HG03159 (cell line): ENCODE results near the gene ALPP.
"Not testable (repeated sequence)": the region's sequence is repeated elsewhere in the genome, so short reads cannot be mapped to it uniquely, and the experiment has no call there.

Experiments used
- ATAC-seq: cut with Tn5 transposase; IDR thresholded peaks from one replicate; pipeline ENCODE4 v1.9.1; 2021; ENCODE audit warnings: mild to moderate bottlenecking, moderate library complexity; ENCODE audit not compliant: unreplicated experiment

Gene ALPP

GRCh38 chr2:232363064-232363783 is 15.3 kb upstream of the ALPP start:
- not testable (repeated sequence) for ATAC-seq

GRCh38 chr2:232363784-232364615 is 14.6 kb upstream of the ALPP start:
- no peak for ATAC-seq

- not testable (repeated sequence) for ATAC-seq
These were observed 13.6 kb upstream of the ALPP start for GRCh38 chr2:232364806-232365594.

GRCh38 chr2:232365621-232366321 is 12.8 kb upstream of the ALPP start:
- ATAC-seq = no peak

- not testable (repeated sequence) for ATAC-seq
These were observed 12.1 kb upstream of the ALPP start for GRCh38 chr2:232366461-232366860.

DNA sequence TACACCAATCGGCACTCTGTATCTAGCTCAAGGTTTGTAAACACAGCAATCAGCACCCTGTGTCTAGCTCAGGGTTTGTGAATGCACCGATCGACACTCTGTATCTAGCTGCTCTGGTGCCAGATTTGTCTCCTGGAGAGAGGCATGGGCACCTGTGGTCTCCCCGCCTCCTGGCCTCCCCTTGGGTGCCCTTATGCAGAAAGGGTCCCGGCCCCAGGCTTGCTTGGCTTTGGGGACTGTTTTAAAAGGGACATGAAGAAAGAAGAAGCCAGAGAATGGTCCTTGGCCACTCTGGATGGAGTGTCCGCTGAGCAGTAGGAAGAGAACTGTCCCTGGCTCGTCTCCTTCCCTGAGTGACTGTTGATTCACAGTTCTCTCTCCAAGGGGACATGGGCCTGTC is 11.5 kb upstream of the ALPP start:
- no peak for ATAC-seq

DNA sequence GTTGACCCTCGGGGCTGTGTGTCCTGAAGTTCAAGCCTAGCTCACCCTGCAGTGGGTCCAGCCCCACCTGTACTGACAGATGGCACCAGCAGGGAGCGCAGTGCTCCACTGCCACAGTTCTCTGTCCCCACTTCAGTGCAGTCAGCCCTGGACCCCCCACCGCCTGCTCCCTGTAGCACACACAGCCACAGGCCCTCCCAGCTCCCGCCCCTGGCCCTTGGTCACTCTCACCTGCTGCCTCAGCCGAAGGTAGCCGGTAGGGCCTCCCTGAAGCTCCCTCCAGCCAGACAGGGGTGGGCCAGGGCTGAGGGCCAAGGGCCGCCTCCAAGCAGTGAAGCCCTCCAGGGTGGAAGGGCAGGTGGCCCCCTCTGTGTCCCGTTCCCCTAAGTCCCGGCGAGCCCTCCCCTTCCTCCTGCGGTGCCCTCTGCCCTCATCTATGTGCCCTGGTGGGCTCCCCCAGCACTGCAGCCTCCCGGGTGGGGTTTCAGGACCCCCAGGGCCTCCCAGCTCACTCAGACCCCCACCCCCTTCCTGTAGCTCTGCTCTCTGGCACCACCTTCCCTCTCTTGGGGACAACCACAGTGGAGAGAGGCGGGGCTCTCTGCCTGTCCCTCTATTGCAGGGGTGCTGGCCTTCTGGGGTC is 10.8 kb upstream of the ALPP start:
- ATAC-seq = no peak

GRCh38 chr2:232368311-232368731 is 10.2 kb upstream of the ALPP start:
- no peak for ATAC-seq

- no peak for ATAC-seq
These were observed 9.2 kb upstream of the ALPP start for GRCh38 chr2:232369126-232369951.

DNA sequence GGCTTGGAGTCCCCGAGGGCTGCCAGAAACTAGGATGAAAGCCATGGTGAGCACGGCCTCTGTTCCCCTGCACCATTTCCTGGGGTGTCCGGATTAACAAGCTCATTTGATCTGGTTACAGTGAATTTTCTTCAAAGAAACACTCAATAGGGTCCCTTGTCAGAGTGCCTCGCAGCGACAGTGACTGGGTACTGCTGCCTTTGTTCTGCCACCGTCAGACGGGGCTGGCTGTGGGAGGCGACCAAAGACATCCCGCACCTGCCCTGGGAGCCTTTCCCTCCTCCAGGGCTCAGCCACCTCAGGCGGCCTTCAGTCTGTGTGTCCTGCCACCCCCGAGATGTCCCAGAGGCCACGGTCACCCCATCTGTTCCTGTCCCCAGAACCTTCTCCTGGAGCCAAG is 8.5 kb upstream of the ALPP start:
- not testable (repeated sequence) for ATAC-seq

GRCh38 chr2:232372231-232373208 is 6.0 kb upstream of the ALPP start:
- no peak for ATAC-seq

- ATAC-seq = no peak
These were observed 4.2 kb upstream of the ALPP start for GRCh38 chr2:232374356-232374755.

GRCh38 chr2:232375164-232375563 is 3.4 kb upstream of the ALPP start:
- no peak for ATAC-seq

- ATAC-seq = no peak
These were observed 2.3 kb upstream of the ALPP start for GRCh38 chr2:232376260-232376659.

DNA sequence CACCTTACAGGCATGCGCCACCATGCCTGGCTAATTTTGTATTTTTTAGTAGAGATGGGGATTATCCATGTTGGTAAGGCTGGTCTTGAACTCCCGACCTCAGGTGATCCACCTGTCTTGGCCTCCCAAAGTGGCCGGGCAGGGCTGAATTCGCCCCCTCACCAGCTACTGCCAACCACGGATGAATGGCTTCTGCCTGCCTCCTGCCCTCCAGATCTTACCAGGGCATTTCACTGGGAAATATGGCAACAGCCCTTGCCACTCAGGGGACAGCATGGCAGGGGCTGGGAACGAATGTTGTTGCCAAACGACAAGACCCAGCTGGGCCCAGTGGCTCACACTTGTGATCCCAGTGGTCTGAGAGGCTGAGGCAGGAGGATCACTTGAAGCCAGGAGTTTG is 1.8 kb upstream of the ALPP start:
- ATAC-seq = no peak

DNA sequence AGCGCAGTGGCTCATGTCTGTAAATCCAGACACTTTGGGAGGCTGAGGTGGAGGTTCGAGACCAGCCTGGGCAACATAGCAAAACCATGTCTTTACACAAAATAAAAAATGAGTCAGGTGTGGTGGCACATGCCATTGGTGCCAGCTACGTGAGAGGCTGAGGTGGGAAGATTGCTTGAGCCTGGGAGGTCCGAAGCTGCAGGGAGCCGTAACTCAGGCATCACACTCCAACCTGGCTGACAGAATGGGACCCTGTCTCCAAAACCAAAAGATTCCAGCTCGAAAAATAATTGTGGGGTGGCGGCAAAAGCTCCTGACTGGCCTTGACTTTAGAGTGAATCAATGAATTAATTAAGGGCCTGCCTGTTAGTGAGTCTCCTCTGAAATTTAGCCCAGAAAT is 1.2 kb upstream of the ALPP start:
- ATAC-seq = no peak

- ATAC-seq = no peak
These were observed 463 bp upstream of the ALPP start for GRCh38 chr2:232377841-232378734.
